ENCODE data around the gene ZIC2.
A peak's percentile ranks its signal among the peaks of the same experiment; 100 is the strongest.

Gene ZIC2

DNA sequence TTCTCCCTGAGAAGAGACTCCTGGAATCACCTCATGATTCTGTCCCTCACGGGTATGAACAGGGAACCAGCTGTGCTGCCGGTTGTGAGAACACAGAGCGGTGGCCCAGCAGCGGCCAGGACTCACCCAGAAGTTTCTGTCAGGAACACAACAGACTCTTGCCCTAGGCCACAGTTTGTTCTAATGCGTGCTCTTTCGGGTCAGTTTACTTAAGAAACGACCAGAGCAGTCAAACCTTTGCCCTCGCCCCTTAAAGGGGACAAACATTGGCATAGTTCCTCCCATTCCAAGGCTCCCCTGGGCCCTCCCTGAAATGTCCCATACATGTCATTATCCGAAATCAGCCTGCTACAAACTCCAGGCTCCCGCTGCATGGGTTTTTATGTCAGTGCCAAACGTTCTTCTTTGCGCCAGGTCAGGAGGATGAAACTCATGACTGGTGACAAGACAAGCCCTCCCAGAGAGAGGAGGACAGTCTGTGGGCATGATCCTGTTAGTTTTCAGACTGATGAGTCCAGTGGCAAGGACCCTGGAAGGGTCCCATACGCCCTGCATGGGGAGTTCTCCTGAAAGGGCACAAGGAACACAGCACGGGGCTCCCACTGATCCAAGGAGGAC is 28.3 kb upstream of the ZIC2 start:
- DNase-seq (ENCODE audit: low read depth) = no peak
- no peak overlapping the region for H3K4me3 ChIP-seq (ENCODE audit: control insufficient read depth, low read depth, low read length)
- TF ChIP-seq, protein P1, sequence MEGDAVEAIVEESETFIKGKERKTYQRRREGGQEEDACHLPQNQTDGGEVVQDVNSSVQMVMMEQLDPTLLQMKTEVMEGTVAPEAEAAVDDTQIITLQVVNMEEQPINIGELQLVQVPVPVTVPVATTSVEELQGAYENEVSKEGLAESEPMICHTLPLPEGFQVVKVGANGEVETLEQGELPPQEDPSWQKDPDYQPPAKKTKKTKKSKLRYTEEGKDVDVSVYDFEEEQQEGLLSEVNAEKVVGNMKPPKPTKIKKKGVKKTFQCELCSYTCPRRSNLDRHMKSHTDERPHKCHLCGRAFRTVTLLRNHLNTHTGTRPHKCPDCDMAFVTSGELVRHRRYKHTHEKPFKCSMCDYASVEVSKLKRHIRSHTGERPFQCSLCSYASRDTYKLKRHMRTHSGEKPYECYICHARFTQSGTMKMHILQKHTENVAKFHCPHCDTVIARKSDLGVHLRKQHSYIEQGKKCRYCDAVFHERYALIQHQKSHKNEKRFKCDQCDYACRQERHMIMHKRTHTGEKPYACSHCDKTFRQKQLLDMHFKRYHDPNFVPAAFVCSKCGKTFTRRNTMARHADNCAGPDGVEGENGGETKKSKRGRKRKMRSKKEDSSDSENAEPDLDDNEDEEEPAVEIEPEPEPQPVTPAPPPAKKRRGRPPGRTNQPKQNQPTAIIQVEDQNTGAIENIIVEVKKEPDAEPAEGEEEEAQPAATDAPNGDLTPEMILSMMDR (IDR thresholded peaks at IDR 0.05; ENCODE audit: control insufficient read depth, insufficient read depth, low read depth, low read length, missing control alignments) = no peak

DNA sequence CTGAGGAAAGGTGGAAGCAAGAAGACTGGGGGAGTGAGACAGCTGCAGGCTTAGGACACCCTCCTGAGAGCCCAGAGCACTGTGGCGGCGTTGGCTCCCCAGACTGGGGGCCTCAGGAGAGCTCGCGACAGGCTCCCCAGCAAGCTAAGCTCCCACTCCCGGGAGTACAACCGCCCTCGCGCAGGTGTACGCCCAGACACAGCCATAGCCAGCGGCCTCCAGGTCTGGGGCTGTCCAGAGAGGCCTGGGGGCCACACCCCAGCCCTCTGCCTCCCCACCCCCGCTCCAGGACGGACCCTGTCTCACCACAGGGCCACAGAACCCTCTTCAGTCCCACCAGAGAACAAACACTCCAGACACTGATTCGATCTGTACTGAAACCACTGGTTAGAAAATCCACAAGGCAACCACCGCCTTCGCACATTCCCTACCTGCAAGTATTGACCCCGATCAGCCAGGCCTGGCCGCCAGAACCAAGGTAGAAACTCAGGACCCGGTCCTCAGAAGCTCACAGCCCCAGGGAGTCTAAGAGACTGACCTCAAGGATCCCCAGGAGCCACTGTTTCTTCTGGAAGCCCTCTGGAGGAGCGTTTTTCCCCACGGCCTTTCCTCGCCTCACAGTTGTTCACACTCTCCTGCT is 26.4 kb upstream of the ZIC2 start:
- TF ChIP-seq, protein P1 (IDR thresholded peaks at IDR 0.05; ENCODE audit: control insufficient read depth, insufficient read depth, low read depth, low read length, missing control alignments) = no peak
- H3K4me3 ChIP-seq (ENCODE audit: control insufficient read depth, low read depth, low read length) = no peak overlapping the region; the same call in 1 of the 2 replicates
- no peak for DNase-seq (ENCODE audit: low read depth)

DNA sequence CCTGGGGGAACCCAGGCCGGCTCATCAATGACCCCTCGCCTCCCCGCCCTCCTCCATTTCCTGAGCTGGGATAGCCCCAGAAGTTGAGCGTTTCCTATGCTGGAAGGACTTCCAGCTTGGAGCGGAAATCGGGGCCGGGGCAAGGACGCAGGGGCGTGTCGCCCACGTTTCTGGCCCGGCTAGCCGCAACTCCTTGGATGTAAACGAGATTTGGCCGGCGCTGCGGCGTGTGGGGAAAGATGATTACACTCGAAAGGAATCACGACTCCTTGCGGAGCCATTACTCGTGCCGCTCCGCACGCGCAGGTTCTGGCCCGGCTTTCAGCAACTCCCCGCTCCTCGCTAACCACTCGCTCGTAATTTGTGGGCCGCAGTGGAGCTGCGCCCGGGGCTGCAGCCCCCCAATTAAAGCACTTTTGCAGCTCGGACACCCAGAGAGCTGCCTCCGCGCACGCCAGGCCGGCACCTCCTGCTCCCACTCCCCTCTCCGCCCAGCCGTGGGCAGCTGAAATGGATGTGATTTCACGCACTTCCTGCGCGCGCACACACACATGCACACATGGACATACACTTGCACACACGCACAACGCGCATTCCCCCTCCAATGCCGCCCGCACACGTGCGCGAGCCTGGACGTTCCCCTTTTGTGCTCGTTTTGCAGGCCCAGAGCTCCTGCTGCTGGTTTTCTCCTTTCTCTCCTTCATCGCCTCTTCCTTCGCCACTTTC is 25.7 kb upstream of the ZIC2 start:
- H3K4me3 ChIP-seq (ENCODE audit: control insufficient read depth, low read depth, low read length) = peak overlapping the region; percentile 26
- TF ChIP-seq, protein P1 (IDR thresholded peaks at IDR 0.05; ENCODE audit: control insufficient read depth, insufficient read depth, low read depth, low read length, missing control alignments) = peak; percentile 1
- DNase-seq (ENCODE audit: low read depth) = no peak

DNA sequence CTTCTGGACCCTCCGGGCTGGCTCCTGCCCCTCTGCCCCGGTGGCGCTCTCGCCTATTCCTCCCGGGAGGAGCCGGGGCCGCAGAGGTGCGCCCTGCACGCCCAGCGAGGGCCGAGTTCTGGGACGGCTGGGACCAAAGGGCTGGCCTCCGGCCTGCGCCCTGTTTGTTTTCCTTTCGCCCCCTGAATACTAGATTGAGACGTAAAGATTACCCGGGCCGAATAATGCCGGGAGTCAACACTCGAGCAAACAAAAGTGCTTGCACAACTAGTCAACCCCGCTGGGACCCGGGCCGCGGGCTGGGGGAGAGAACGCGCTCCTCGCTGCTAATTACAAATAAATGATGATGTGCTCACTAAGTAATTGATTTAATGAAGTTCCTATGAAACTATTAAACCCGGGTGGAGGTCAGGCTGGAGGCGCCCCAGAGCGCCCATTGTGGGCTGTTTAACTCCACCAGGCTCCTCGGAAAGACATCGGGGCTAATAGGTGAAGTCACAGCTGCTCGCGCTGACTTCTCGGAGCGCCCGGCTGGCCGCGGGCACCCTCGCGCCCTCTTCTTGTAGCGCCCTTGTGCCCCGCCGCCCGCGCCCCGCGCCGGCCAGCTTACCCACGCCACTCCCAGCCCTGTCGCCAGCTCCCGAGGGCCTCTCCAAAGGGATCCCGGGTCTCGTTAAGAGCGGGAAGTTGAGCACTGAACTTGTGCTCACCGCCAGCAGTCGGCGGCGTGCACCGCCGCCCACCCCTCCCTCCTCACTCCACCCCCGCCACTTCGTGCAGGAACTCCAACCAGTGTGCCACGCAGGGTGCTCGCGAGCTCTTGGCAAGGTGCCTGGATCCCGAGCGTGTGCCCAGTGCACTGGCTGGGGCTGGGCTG is 24.9 kb upstream of the ZIC2 start:
- peak overlapping the region; percentile 14 for H3K4me3 ChIP-seq (ENCODE audit: control insufficient read depth, low read depth, low read length)
- DNase-seq (ENCODE audit: low read depth) = no peak
- TF ChIP-seq, protein P1 (IDR thresholded peaks at IDR 0.05; ENCODE audit: control insufficient read depth, insufficient read depth, low read depth, low read length, missing control alignments) = no peak

DNA sequence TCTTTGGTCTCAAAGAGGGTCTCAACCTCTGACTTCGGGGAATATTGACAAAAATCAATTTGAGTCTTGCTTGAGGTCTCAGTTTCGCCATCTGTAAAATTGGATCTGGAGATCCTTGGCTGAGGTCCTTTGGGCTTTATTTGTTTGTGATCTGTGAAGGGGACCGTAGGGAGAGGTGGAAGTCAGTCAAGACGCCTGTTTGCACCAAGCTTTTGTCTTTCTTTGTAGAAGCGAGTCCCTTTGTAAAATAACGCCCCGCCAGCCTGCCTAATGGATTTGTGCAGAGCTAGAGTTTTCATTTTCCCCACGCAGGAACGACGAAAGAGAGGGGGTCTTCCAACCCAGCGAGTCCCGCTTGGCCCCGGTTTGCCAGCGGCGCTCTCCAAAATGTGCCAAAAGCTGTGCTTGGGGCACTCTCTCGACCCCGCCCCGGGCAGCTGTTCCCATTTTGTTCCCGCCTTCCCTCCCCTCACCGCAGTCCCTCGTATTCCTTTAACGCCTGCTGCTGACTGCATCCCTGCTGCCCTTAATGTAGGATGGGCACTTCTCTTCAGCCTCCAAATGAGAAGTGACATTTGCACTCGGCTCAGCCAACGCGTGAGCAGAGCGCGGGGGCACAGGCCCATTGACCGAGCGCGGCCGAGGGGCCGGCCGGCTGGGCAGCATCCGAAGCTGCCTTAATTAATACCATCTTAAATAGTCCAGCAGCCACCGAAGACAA is 23.0 kb upstream of the ZIC2 start:
- no peak for DNase-seq (ENCODE audit: low read depth)
- TF ChIP-seq, protein P1 (IDR thresholded peaks at IDR 0.05; ENCODE audit: control insufficient read depth, insufficient read depth, low read depth, low read length, missing control alignments) = no peak
- H3K4me3 ChIP-seq (ENCODE audit: control insufficient read depth, low read depth, low read length) = no peak overlapping the region

All from AG09309 (cell line).